Activated B cell treated with CpG ODN at 0.5 μM for 24 hours (primary cell): ENCODE measurements around the gene ADARB2. TPM values are rescaled to one million over a fixed set of nuclear protein-coding genes. Genes with fewer than 3 reads are reported as not detected.

Source experiments
- ATAC-seq: fragments of 200-7000 bp; cut with Tn5 transposase; one replicate; pipeline ENCODE4 v1.10.0; 2021; ENCODE audit warnings: low read depth, mild to moderate bottlenecking, moderate library complexity
- CTCF ChIA-PET: fragments of 350-600 bp; sonication (Branson Sonifier 250); formaldehyde crosslinking; loops from one replicate; lab custom pipeline; 2021; ENCODE audit warnings: antibody characterized with exemption; lab: Charles Lee
- POLR2A ChIA-PET: fragments of 350-600 bp; sonication (Branson Sonifier 250); formaldehyde crosslinking; loops from one replicate; lab custom pipeline; 2021; ENCODE audit warnings: antibody characterized with exemption; lab: Charles Lee
- DNase-seq: peaks from one replicate; pipeline ENCODE4 v3.0.0; 2022
- H3K27ac Mint-ChIP-seq: one replicate; pipeline ENCODE4 v1.8.0; 2020; ENCODE audit warnings: mixed read lengths
- H3K27me3 Mint-ChIP-seq: one replicate; pipeline ENCODE4 v1.8.0; 2021; ENCODE audit warnings: mixed read lengths
- H3K36me3 Mint-ChIP-seq: one replicate; pipeline ENCODE4 v1.8.0; 2021; ENCODE audit warnings: low read depth, mixed read lengths
- H3K4me1 Mint-ChIP-seq: one replicate; pipeline ENCODE4 v1.8.0; 2021; ENCODE audit warnings: mixed read lengths
- H3K4me3 Mint-ChIP-seq: one replicate; pipeline ENCODE4 v1.8.0; 2020; ENCODE audit warnings: mild to moderate bottlenecking, mixed read lengths
- H3K9me3 Mint-ChIP-seq: one replicate; pipeline ENCODE4 v1.8.0; 2020; ENCODE audit warnings: mixed read lengths
- intact Hi-C: fragments of 100-400 bp; cut with micrococcal nuclease; formaldehyde crosslinking; loops from one replicate; pipeline ENCODE4 v1.15.1; 2024
- total RNA-seq: library from RNA; stranded (reverse); gene quantifications from 2 replicates; pipeline ENCODE4 v1.2.3, GENCODE V29; 2022
- TF ChIP-seq, protein P1 (sequence below): fragments of 200-600 bp; IDR thresholded peaks from one replicate; pipeline ENCODE4 v1.8.0; 2022; ENCODE audit warnings: antibody characterized with exemption, mild to moderate bottlenecking

ADARB2 gene
- total RNA-seq, 1 donor from 2014 or later: 0.11 TPM

DNA sequence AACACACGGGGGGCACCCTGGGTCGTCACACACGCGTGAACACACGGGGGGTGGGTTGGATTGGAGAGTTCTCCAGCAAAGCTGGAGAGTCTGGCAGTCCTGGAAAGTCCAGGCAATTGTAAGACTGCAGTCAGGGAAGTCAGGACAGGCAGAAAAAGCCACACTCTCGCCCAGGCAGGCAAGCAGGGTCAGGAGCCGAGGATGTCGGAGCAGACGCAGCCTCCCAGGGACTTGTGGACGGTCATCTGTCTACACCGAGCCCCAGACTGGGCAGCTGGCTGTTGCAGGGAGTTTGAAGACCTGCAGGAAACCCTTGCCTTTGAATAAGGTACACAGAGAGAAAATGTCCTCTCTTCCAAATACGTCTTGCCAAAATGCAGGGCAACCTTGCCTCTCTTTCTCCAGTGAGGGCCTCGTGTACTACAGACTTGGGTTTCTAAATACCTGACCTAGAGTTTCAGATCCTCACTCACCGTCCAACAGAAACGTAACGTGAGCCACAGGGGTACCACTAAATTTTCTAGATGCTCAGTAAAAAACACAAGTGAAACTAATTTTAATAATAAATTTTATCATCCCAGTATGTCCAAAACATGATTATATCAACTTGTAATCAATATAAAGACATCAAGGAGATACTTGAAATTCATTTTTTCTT is 176.7 kb downstream of the ADARB2 start:
- Mint-ChIP-seq H3K27ac (no peak overlapping the region), H3K36me3 (no peaks in the 10 kb centered on the region), H3K4me1 (peaks cover 12% of the 10 kb centered on the region), H3K4me3 (no peak overlapping the region), H3K27me3 (peaks cover 25% of the 10 kb centered on the region), H3K9me3 (no peaks in the 10 kb centered on the region)
- ATAC-seq (no peak), DNase-seq (no peak)
- CTCF ChIA-PET: no interaction called here
- intact Hi-C loops: no loop called here
- TF ChIP-seq, protein P1, sequence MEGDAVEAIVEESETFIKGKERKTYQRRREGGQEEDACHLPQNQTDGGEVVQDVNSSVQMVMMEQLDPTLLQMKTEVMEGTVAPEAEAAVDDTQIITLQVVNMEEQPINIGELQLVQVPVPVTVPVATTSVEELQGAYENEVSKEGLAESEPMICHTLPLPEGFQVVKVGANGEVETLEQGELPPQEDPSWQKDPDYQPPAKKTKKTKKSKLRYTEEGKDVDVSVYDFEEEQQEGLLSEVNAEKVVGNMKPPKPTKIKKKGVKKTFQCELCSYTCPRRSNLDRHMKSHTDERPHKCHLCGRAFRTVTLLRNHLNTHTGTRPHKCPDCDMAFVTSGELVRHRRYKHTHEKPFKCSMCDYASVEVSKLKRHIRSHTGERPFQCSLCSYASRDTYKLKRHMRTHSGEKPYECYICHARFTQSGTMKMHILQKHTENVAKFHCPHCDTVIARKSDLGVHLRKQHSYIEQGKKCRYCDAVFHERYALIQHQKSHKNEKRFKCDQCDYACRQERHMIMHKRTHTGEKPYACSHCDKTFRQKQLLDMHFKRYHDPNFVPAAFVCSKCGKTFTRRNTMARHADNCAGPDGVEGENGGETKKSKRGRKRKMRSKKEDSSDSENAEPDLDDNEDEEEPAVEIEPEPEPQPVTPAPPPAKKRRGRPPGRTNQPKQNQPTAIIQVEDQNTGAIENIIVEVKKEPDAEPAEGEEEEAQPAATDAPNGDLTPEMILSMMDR: no peak
- POLR2A ChIA-PET: no interaction called here

DNA sequence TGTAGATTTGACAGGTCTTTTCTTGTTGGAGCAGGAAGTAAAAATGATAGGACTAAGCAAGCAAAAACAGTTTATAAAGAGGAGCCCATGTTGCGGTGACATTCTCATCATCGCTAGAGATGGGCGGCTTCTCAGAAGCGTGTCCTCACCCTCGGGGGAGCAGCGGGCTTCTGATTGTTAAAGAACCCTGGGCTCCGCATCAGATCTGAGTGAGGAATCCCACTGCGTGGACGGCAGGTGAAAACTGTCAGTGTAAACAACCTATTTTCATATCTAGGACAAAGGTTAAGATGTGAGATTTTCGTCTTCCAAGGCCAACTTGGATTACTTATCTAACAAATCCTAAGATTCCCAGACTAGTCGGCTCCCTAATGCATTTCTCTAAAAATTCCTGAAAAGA is 177.6 kb downstream of the ADARB2 start:
- Mint-ChIP-seq H3K9me3 (no peaks in the 10 kb centered on the region), H3K27me3 (peaks cover 25% of the 10 kb centered on the region), H3K4me1 (peaks cover 12% of the 10 kb centered on the region), H3K36me3 (no peaks in the 10 kb centered on the region), H3K27ac (no peak overlapping the region), H3K4me3 (no peak overlapping the region)
- DNase-seq: no peak
- ChIA-PET POLR2A (no interaction called here), CTCF (no interaction called here)
- TF ChIP-seq, protein P1: no peak
- intact Hi-C loops: no loop called here
- no peak for ATAC-seq

DNA sequence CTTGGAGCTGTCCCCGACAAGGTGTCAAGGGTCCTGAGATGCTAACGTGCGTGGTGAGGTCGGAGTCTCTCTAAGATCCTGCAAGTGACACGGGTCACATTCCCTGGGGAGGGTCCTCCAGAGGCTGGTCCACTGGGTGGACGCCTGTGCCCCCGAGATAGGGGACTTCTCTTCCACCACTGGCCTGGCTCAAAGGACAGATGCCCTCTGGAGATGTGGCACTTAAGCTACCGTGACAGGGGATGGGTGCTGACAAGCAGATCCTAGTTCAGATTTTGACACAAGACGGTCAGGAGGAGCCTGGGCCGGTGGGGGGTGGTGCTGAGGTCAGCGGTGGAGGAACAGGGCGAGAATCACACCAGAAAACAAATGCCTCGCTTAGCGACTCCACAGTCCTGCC is 178.0 kb downstream of the ADARB2 start:
- no peak overlapping the region for H3K4me3 Mint-ChIP-seq

DNA sequence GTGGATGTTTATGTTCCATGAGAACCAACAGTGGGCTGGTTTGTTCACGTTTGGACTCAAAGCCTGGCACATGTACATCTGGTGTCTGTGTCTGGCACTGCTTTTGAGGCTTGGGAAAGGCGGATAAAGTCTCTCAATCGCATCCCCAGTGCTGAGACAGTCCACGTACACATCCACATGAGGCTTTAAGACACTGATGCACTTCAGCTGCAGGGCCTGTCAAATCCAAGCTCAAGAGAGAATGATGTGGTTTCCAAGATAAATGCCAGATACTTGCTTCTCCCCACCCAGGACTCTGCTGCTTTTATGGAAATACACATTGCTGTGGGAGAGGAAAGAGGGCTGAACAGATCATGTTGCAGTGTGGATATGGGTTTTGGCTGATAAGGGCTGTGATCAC is 178.4 kb downstream of the ADARB2 start:
- TF ChIP-seq, protein P1: no peak
- CTCF ChIA-PET: no interaction called here

More for the DNA sequence above, 178.0 kb downstream of the ADARB2 start:
- intact Hi-C loops: no loop called here
- Mint-ChIP-seq H3K4me1 (peaks cover 12% of the 10 kb centered on the region), H3K36me3 (no peaks in the 10 kb centered on the region), H3K27me3 (peaks cover 25% of the 10 kb centered on the region), H3K9me3 (no peaks in the 10 kb centered on the region), H3K27ac (no peak overlapping the region)
- ATAC-seq (no peak), DNase-seq (no peak)
- ChIA-PET POLR2A (no interaction called here), CTCF (no interaction called here)
- TF ChIP-seq, protein P1: no peak

DNA sequence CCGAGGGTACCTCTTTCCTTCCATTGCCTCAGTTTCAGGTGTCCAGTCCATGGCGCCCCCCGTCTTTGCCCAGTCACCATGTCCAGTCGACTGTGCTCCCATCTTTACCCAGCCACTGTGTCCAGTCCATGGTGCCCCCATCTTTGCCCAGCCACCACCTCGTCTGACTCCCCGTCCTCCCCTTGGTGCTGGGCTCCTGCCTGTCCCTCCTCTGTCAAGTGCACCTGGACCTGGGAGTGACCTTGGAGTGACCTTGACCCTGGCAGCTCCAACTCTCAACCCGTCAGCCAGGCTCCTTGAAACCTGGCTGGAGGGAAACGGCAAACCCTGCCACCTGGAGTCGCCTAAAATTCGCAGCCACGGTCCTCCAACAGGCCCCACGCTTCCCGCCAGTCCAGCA is 180.2 kb downstream of the ADARB2 start:
- ChIA-PET POLR2A (no interaction called here), CTCF (no interaction called here)
- H3K36me3 Mint-ChIP-seq: no peaks in the 10 kb centered on the region
- peaks cover 12% of the 10 kb centered on the region for H3K4me1 Mint-ChIP-seq
- no peak overlapping the region for H3K27ac Mint-ChIP-seq
- TF ChIP-seq, protein P1: no peak
- intact Hi-C loops: no loop called here
- H3K27me3 Mint-ChIP-seq: peaks cover 25% of the 10 kb centered on the region
- H3K9me3 Mint-ChIP-seq: no peaks in the 10 kb centered on the region
- H3K4me3 Mint-ChIP-seq: no peak overlapping the region
- ATAC-seq: no peak
- DNase-seq: no peak

More for the DNA sequence above, 178.4 kb downstream of the ADARB2 start:
- no peaks in the 10 kb centered on the region for H3K9me3 Mint-ChIP-seq
- no peak overlapping the region for H3K27ac Mint-ChIP-seq
- ATAC-seq: no peak
- H3K4me3 Mint-ChIP-seq: no peak overlapping the region
- intact Hi-C loops: no loop called here
- POLR2A ChIA-PET: no interaction called here
- peaks cover 25% of the 10 kb centered on the region for H3K27me3 Mint-ChIP-seq
- peaks cover 12% of the 10 kb centered on the region for H3K4me1 Mint-ChIP-seq
- H3K36me3 Mint-ChIP-seq: no peaks in the 10 kb centered on the region
- DNase-seq: no peak
